ENCODE results near the gene ADAMTS16. TPM values are rescaled to one million over a fixed set of nuclear protein-coding genes. Genes with fewer than 3 reads are reported as not detected.

ADAMTS16 gene
- not detected in 2 replicates for total RNA-seq

GRCh38 chr5:5139777-5140478, at the start of gene ADAMTS16:
TSS of gene ADAMTS16 (plus strand) at chr5:5140330. CDS start at chr5:5140468, 138 bp downstream.

Data from hair follicular keratinocyte (primary cell).